ENCODE measurements around the gene NDUFA3. TPM values are rescaled to one million over a fixed set of nuclear protein-coding genes. Genes with fewer than 3 reads are reported as not detected.

Gene NDUFA3
- total and polyA plus RNA-seq, 2 donors (not counting 3 experiments of a cell fraction or from before 2014, with no cell fraction given) = 107 to 119 TPM

DNA sequence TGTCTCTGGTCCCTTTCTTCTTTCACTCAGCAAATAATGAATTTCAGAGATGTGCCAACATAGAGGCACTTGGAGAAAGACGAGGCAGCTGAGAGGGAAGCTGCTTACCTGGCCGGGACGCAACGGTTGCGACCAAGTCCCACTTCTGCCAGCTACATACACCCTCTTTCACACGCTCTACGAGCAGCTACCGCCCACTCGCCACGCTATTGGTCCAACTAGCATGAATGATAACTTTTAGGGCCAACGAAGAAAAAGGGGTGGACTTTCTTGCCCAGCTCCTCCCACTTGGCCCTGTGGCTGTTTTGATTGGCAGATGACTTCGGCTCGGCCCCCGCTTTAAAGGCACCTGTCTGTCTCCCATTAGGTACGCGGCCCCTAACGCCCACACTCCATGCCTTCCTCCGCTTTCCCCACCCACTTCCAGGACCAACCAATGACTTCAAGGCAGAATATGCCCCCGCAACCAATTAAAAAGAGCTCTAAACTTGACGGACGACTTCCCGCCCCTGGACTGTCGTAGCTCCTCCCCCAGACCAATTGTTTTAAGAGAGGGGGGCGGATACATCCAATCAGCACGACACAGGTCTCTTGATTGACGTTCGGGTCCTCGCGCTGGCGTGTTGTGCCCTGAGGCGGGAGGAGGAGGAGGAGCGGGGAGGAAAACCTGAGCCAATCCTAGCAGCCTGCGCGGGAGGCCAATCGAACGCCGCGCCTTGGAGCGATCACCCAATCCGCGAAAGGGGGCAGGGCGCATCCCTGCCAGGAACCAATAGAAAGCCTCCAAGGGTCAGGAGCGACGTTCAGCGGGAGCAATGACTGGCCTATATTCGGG, 34.4 kb downstream of the NDUFA3 start:
- Histone ChIP-seq H3K4me2 (ENCODE audit: insufficient read depth, low read length) (peak overlapping the region; percentile 94), H4K20me1 (replicated peaks; ENCODE audit: control insufficient read depth, extremely low read depth, insufficient read depth, low read length) (no peaks in the 10 kb centered on the region), H3K9me3 (replicated peaks; ENCODE audit: control insufficient read depth, insufficient read depth, low read length) (no peaks in the 10 kb centered on the region), H3K79me2 (ENCODE audit: control insufficient read depth, insufficient read depth, low read length) (peaks cover 43% of the 10 kb centered on the region), H3K36me3 (ENCODE audit: control insufficient read depth in 2 of 2, extremely low read depth in 1 of 2, insufficient read depth in 2 of 2, low read length in 2 of 2) (peaks cover 3 to 4% of the 10 kb centered on the region in 2 experiments), H3K9ac (replicated peaks; ENCODE audit: extremely low read depth, insufficient read depth, low read length) (peak overlapping the region; percentile 94), H3K9me1 (replicated peaks; ENCODE audit: control insufficient read depth, extremely low read depth, insufficient read depth, low read length) (no peaks in the 10 kb centered on the region), H3K27ac (ENCODE audit: insufficient read depth, low read depth, low read length) (peak overlapping the region; percentile 71), H3K4me1 (ENCODE audit: control insufficient read depth, extremely low read depth, insufficient read depth, low read length) (peaks cover 17% of the 10 kb centered on the region), H3K4me3 (replicated peaks in 1 of 3; ENCODE audit: insufficient read depth in 1 of 3, low read depth in 1 of 3, low read length in 3 of 3) (peak overlapping the region; percentile 14 to 98 (median 69)), H2AFZ (ENCODE audit: low read depth, low read length) (peak overlapping the region; percentile 94), H3K27me3 (ENCODE audit: control insufficient read depth in 2 of 2, insufficient read depth in 2 of 2, low read length in 2 of 2) (no peaks in the 10 kb centered on the region)
- ChIA-PET POLR2A (interaction anchor here (0.5 to 1.7 kb wide), 15 partner anchors 12 to 311 kb away, joined by 3 to 13 read pairs (median 3); partner anchors contain the start of genes LENG1, MBOAT7, MYADM and PRPF31), CTCF (interaction anchor here (0.9 to 1.7 kb wide), 13 partner anchors 11 to 344 kb away, joined by 3 to 12 read pairs (median 6); partner anchors contain the start of gene LENG1)
- FAIRE-seq (peak; percentile 100), DNase-seq (ENCODE audit: low read depth, low spot score) (peak; percentile 100)
- intact Hi-C loops (cut with micrococcal nuclease) (loop anchor here (1.0 to 2.0 kb wide), 7 partner anchors 22 to 295 kb away; partner anchors contain the start of genes LENG1, MYADM, NDUFA3 and PRPF31), dilution Hi-C loops (cut with MboI; ENCODE audit: extremely low pct_ligation_motif_present, low sequenced_read_pairs) (no loop called here)
- TF ChIP-seq MYC (IDR thresholded peaks at IDR 0.05; ENCODE audit: low read depth, low read length) = no peak
- TF ChIP-seq, protein P1, sequence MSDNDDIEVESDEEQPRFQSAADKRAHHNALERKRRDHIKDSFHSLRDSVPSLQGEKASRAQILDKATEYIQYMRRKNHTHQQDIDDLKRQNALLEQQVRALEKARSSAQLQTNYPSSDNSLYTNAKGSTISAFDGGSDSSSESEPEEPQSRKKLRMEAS (IDR thresholded peaks at IDR 0.05; ENCODE audit: insufficient read depth, insufficient read length) = no peak
- no peak for TF ChIP-seq POLR2AphosphoS5 (IDR thresholded peaks at IDR 0.05; ENCODE audit: insufficient read depth, low read depth, low read length)
- TF ChIP-seq EZH2 (IDR thresholded peaks at IDR 0.05; ENCODE audit: borderline replicate concordance, low read depth, low read length, severe bottlenecking) = no peak
- TF ChIP-seq, protein P2, sequence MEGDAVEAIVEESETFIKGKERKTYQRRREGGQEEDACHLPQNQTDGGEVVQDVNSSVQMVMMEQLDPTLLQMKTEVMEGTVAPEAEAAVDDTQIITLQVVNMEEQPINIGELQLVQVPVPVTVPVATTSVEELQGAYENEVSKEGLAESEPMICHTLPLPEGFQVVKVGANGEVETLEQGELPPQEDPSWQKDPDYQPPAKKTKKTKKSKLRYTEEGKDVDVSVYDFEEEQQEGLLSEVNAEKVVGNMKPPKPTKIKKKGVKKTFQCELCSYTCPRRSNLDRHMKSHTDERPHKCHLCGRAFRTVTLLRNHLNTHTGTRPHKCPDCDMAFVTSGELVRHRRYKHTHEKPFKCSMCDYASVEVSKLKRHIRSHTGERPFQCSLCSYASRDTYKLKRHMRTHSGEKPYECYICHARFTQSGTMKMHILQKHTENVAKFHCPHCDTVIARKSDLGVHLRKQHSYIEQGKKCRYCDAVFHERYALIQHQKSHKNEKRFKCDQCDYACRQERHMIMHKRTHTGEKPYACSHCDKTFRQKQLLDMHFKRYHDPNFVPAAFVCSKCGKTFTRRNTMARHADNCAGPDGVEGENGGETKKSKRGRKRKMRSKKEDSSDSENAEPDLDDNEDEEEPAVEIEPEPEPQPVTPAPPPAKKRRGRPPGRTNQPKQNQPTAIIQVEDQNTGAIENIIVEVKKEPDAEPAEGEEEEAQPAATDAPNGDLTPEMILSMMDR (IDR thresholded peaks at IDR 0.05; ENCODE audit: extremely low read depth in 1 of 2, insufficient read depth in 1 of 2, low read depth in 1 of 2, low read length in 2 of 2) = no peak
- no TSS peak for BruUV-seq (replicated peaks)

Measured in endothelial cell of umbilical vein (primary cell).